Loucy (cell line): ENCODE measurements around the gene MVP.
A peak's percentile ranks its signal among the peaks of the same experiment; 100 is the strongest.

Experiments
- H2AFZ ChIP-seq: fragments of 200-600 bp; sonication (generic); 2 replicates; pipeline ENCODE4 v1.6.0; 2016; ENCODE audit warnings: antibody characterized with exemption, mild to moderate bottlenecking, low read length, moderate library complexity
- H3F3A ChIP-seq: fragments of 200-600 bp; 2 replicates; pipeline ENCODE4 v1.6.0; 2016; ENCODE audit warnings: antibody characterized with exemption, low read depth, mild to moderate bottlenecking
- H3K27me3 ChIP-seq: fragments of 200-600 bp; sonication (generic); 2 replicates; pipeline ENCODE4 v1.6.1; 2014; ENCODE audit warnings: low read length, mild to moderate bottlenecking; ENCODE audit not compliant: insufficient read depth, poor library complexity, severe bottlenecking
- H3K36me3 ChIP-seq: fragments of 200-600 bp; sonication (generic); 2 replicates; pipeline ENCODE4 v1.6.1; 2016; ENCODE audit warnings: low read length; ENCODE audit not compliant: insufficient read depth
- H3K4me1 ChIP-seq: fragments of 200-600 bp; sonication (generic); 2 replicates; pipeline ENCODE4 v1.5.1; 2014; ENCODE audit warnings: low read length, mild to moderate bottlenecking; ENCODE audit not compliant: insufficient read depth, poor library complexity, severe bottlenecking
- H3K4me2 ChIP-seq: fragments of 200-600 bp; sonication (generic); 2 replicates; pipeline ENCODE4 v1.6.0; 2014; ENCODE audit warnings: antibody characterized with exemption, low read length, low read depth, mild to moderate bottlenecking; ENCODE audit not compliant: poor library complexity, severe bottlenecking
- H3K4me3 ChIP-seq: fragments of 200-600 bp; sonication (generic); 2 replicates; pipeline ENCODE4 v1.5.1; 2014; ENCODE audit warnings: low read length, mild to moderate bottlenecking, mixed read lengths; ENCODE audit not compliant: poor library complexity, severe bottlenecking
- H3K79me2 ChIP-seq: fragments of 200-600 bp; sonication (generic); 2 replicates; pipeline ENCODE4 v1.6.1; 2014; ENCODE audit warnings: low read length; ENCODE audit not compliant: insufficient read depth
- H3K9ac ChIP-seq: fragments of 200-600 bp; sonication (generic); 2 replicates; pipeline ENCODE4 v1.6.0; 2014; ENCODE audit warnings: mild to moderate bottlenecking, low read depth, low read length, moderate library complexity; ENCODE audit not compliant: poor library complexity, severe bottlenecking
- H3K9me2 ChIP-seq: fragments of 200-600 bp; sonication (generic); replicated peaks from 2 replicates; pipeline ENCODE4 v1.6.1; 2016; ENCODE audit warnings: low read depth, low read length, mixed read lengths
- H3K9me3 ChIP-seq: fragments of 200-600 bp; sonication (generic); 2 replicates; pipeline ENCODE4 v1.6.1; 2014; ENCODE audit warnings: mild to moderate bottlenecking, antibody characterized with exemption, low read length, low read depth; ENCODE audit not compliant: insufficient read depth
- H4K20me1 ChIP-seq: fragments of 200-600 bp; sonication (generic); 2 replicates; pipeline ENCODE4 v1.6.0; 2014; ENCODE audit warnings: antibody characterized with exemption, low read length, mild to moderate bottlenecking; ENCODE audit not compliant: insufficient read depth, poor library complexity, severe bottlenecking
- EZH2phosphoT487 ChIP-seq: fragments of 200-600 bp; IDR thresholded peaks from 2 replicates; pipeline ENCODE4 v1.6.1; 2018; ENCODE audit warnings: antibody characterized with exemption, mild to moderate bottlenecking, moderate library complexity, borderline replicate concordance
- TF ChIP-seq, protein P1 (sequence below): fragments of 200-600 bp; sonication (generic); conservative IDR thresholded peaks from 2 replicates; pipeline ENCODE4 v1.5.1; 2014; ENCODE audit warnings: mild to moderate bottlenecking, antibody characterized with exemption, low read length

The MVP gene

DNA sequence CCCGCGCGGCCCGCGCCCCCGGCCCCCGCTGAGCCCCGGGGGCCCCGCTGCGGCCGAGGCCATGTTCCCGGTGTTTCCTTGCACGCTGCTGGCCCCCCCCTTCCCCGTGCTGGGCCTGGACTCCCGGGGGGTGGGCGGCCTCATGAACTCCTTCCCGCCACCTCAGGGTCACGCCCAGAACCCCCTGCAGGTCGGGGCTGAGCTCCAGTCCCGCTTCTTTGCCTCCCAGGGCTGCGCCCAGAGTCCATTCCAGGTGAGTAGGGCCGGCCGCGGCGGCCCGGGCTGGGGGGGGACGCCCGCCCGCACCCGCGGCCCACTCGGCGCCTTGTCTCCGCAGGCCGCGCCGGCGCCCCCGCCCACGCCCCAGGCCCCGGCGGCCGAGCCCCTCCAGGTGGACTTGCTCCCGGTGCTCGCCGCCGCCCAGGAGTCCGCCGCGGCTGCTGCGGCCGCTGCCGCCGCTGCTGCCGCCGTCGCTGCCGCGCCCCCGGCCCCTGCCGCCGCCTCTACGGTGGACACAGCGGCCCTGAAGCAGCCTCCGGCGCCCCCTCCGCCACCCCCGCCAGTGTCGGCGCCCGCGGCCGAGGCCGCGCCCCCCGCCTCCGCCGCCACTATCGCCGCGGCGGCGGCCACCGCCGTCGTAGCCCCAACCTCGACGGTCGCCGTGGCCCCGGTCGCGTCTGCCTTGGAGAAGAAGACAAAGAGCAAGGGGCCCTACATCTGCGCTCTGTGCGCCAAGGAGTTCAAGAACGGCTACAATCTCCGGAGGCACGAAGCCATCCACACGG lies 13.4 kb upstream of the MVP start:
- Histone ChIP-seq H3K4me3 (peak overlapping the region; percentile 97), H3K36me3 (peaks cover 59% of the 10 kb centered on the region), H2AFZ (no peak overlapping the region), H3K4me2 (peak overlapping the region; percentile 97), H3K4me1 (peaks cover 37% of the 10 kb centered on the region), H3K9me2 (no peaks in the 10 kb centered on the region), H3K9ac (peak overlapping the region; percentile 89), H3F3A (peaks cover 13% of the 10 kb centered on the region), H3K27me3 (no peaks in the 10 kb centered on the region), H3K79me2 (peaks cover 49% of the 10 kb centered on the region), H3K9me3 (no peaks in the 10 kb centered on the region), H4K20me1 (peaks cover 35% of the 10 kb centered on the region)
- no peak for TF ChIP-seq EZH2phosphoT487
- TF ChIP-seq, protein P1, sequence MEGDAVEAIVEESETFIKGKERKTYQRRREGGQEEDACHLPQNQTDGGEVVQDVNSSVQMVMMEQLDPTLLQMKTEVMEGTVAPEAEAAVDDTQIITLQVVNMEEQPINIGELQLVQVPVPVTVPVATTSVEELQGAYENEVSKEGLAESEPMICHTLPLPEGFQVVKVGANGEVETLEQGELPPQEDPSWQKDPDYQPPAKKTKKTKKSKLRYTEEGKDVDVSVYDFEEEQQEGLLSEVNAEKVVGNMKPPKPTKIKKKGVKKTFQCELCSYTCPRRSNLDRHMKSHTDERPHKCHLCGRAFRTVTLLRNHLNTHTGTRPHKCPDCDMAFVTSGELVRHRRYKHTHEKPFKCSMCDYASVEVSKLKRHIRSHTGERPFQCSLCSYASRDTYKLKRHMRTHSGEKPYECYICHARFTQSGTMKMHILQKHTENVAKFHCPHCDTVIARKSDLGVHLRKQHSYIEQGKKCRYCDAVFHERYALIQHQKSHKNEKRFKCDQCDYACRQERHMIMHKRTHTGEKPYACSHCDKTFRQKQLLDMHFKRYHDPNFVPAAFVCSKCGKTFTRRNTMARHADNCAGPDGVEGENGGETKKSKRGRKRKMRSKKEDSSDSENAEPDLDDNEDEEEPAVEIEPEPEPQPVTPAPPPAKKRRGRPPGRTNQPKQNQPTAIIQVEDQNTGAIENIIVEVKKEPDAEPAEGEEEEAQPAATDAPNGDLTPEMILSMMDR = no peak

DNA sequence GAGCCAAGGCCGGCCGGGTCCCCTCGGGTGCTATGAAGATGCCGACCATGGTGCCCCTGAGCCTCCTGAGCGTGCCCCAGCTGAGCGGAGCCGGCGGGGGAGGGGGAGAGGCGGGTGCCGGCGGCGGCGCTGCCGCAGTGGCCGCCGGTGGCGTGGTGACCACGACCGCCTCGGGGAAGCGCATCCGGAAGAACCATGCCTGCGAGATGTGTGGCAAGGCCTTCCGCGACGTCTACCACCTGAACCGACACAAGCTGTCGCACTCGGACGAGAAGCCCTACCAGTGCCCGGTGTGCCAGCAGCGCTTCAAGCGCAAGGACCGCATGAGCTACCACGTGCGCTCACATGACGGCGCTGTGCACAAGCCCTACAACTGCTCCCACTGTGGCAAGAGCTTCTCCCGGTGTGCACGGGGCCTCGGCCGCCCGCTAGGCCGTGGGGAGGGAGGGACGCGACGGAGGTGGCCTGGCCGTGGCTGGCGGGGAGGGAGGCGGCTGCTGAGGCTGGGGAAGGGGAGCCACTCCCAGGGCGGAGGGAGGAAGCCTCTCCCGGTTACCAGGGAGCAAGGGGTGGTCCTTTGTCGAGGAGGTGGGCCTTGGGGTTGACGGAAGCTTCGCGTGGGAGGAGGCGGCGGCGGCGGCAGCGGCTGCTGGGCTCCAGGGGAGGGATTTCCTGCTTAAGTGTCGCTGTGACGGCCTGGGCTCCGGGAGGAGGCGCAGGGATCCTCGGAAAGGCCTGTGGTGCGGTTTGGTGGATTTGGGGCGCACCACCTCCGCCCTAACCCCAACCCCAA lies 12.6 kb upstream of the MVP start:
- Histone ChIP-seq H3K27me3 (no peaks in the 10 kb centered on the region), H3K4me3 (peak overlapping the region; percentile 97), H3K4me1 (peaks cover 39% of the 10 kb centered on the region), H3K9me2 (no peaks in the 10 kb centered on the region), H3K9me3 (no peaks in the 10 kb centered on the region), H4K20me1 (peaks cover 35% of the 10 kb centered on the region), H3K36me3 (peaks cover 51% of the 10 kb centered on the region), H3K79me2 (peaks cover 47% of the 10 kb centered on the region), H2AFZ (no peak overlapping the region), H3F3A (peaks cover 13% of the 10 kb centered on the region), H3K9ac (peak overlapping the region; percentile 89), H3K4me2 (peak overlapping the region; percentile 97)
- TF ChIP-seq, protein P1 = peak; percentile 56
- TF ChIP-seq EZH2phosphoT487 = no peak

DNA sequence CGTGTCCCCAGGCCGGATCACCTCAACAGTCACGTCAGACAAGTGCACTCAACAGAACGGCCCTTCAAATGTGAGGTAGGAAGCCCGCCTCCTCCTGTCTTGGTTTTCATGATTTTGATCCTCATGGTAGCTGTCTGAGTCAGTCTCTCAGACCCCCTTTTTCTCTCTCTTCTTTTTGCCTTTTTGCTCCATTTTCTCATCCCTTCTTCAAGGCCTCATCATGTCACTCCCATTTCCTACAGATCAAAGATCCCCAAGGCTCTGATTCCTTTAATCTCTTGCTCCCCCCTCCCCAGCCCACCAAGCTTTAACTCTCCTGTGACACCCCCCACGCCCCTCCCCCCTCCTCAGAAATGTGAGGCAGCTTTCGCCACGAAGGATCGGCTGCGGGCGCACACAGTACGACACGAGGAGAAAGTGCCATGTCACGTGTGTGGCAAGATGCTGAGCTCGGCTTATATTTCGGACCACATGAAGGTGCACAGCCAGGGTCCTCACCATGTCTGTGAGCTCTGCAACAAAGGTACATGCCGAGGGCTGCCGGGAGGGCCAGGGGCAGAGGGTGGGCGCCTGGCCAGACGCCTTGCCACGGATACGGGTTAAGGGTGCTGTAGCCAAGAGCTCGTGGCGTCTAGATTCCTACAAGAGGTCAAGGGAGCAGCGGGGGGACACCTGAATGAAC lies 11.9 kb upstream of the MVP start:
- Histone ChIP-seq H2AFZ (no peak overlapping the region), H3K4me2 (peak overlapping the region; percentile 97), H3K9ac (peak overlapping the region; percentile 89), H3K27me3 (no peaks in the 10 kb centered on the region), H3K79me2 (peaks cover 47% of the 10 kb centered on the region), H3K9me3 (no peaks in the 10 kb centered on the region), H3F3A (peaks cover 10% of the 10 kb centered on the region), H3K4me3 (peak overlapping the region; percentile 97), H3K9me2 (no peaks in the 10 kb centered on the region), H3K36me3 (peaks cover 43% of the 10 kb centered on the region), H3K4me1 (peaks cover 42% of the 10 kb centered on the region), H4K20me1 (peaks cover 35% of the 10 kb centered on the region)
- TF ChIP-seq, protein P1 = no peak
- no peak for TF ChIP-seq EZH2phosphoT487
